Measurements from ENCODE around the gene HIGD2A. TPM values are rescaled to one million over a fixed set of nuclear protein-coding genes. Genes with fewer than 3 reads are reported as not detected.

HIGD2A gene
- total RNA-seq, 2 experiments from 2014 or later, result 97.6 to 97.7 TPM

DNA sequence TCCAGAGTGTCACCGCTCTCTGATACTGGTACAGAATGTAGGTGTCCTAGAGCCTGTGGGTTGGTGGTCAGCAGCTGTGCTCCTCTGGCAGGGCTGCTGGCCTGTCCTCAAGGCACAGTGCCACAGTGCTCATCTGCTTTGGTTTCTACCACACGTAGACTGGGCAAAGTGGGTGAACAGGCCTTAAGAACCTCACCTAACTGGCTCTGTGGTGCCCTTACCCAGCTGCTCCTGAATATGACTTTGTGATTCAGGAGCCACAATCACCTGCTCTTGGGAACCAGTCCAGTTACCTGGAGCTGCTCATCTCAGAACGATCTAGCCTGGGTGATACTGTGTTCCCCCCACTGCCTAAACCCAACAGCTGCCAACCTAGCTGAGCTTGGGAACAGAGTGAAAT, 6.6 kb upstream of the HIGD2A start:
- POLR2A ChIA-PET, result interaction anchor here (1.5 kb wide), 1 partner anchor 21 kb away, joined by 6 read pairs; no protein-coding TSS in a partner anchor
- DNase-seq, result no peak
- Mint-ChIP-seq H3K36me3 (peaks cover 22% of the 10 kb centered on the region), H3K9me3 (no peaks in the 10 kb centered on the region), H3K4me3 (no peak overlapping the region), H3K27ac (no peak overlapping the region), H3K4me1 (peaks cover 12% of the 10 kb centered on the region), H3K27me3 (no peaks in the 10 kb centered on the region)
- no peak for ATAC-seq (ENCODE audit: low read depth)

DNA sequence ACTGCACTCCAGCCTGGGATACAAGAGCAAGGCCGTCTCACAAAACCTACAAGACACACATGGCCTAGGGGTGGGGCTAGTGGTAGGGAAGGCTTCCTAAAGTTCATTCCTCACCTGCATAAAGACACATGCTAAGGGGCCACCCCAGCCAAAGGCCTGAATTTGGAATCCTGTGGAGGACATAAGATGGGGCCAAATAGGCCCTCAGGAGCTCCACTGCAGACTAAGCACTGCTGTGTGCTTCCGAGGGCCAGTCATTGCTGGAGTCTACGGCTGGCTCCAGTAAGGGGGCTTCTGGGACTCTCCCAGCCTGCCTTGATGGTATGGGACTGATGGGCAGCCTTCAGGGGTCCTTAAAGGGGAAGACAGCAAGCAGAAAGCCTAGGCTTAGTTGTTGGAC, 5.8 kb upstream of the HIGD2A start:
- no peak for DNase-seq
- no peaks in the 10 kb centered on the region for H3K9me3 Mint-ChIP-seq
- H3K27ac Mint-ChIP-seq, result no peak overlapping the region
- peaks cover 19% of the 10 kb centered on the region for H3K4me1 Mint-ChIP-seq
- no peaks in the 10 kb centered on the region for H3K27me3 Mint-ChIP-seq
- H3K36me3 Mint-ChIP-seq, result peaks cover 22% of the 10 kb centered on the region
- H3K4me3 Mint-ChIP-seq, result no peak overlapping the region
- no peak for ATAC-seq (ENCODE audit: low read depth)
- POLR2A ChIA-PET, result interaction anchor here (1.5 kb wide), 1 partner anchor 22 kb away, joined by 6 read pairs; no protein-coding TSS in a partner anchor

DNA sequence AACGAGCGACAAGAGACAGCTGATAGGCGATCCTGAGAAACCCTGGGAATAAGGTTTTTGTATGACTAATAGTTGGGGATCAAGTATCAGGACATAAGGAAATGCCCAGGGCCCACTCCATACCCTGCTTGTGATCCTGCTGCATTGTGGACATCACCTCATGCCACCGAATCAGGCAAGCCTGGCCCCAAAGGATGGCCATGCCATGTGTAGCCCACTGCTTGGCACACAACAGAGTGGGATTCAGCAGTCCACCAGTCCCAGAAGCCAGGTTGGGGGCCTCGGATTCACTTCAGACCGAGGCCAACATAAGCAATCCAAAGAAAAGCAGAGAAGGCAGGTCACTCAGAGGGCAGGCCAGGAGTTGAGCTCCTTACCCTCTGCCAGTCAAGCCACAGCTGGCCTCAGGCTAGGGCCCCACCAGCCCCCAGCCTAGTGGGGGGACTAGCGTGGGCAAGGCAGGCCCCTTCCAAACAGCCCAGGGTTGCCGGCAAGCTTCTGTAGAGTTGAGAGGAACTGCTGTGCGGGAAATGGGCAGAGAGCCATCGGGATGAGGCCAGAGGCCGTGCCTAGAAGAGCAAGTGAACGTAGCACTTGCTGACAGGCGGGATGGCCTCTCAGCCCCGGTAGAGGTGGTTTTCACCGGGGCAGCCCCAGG, 5.2 kb upstream of the HIGD2A start:
- Mint-ChIP-seq H3K36me3 (peaks cover 25% of the 10 kb centered on the region), H3K27me3 (no peaks in the 10 kb centered on the region), H3K9me3 (no peaks in the 10 kb centered on the region), H3K4me3 (no peak overlapping the region), H3K27ac (no peak overlapping the region), H3K4me1 (peaks cover 22% of the 10 kb centered on the region)
- ATAC-seq (ENCODE audit: low read depth) (no peak), DNase-seq (no peak)
- POLR2A ChIA-PET, result no interaction called here

DNA sequence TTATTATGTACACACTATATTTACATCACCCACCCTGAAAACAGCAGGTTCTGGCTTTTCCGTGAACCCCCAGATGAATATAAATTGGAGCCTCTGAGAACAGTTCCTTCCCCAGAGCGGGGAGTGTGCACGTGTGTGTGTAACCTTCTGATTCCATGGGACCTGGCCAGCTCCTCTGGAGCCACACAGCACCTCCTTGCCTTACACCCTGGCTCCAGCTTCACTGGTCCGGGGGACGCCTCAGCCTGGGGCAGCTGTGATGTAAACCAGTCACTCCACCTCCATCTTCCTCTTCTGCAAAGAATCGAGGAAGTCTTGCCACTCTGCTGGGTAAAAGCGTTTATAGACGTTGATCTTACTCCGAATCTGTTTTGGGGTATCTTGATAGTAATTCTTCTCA, 4.6 kb upstream of the HIGD2A start:
- Mint-ChIP-seq H3K4me3 (no peak overlapping the region), H3K36me3 (peaks cover 25% of the 10 kb centered on the region), H3K27ac (no peak overlapping the region), H3K4me1 (peaks cover 22% of the 10 kb centered on the region), H3K9me3 (no peaks in the 10 kb centered on the region), H3K27me3 (no peaks in the 10 kb centered on the region)
- POLR2A ChIA-PET, result no interaction called here
- ATAC-seq (ENCODE audit: low read depth), result no peak
- no peak for DNase-seq

DNA sequence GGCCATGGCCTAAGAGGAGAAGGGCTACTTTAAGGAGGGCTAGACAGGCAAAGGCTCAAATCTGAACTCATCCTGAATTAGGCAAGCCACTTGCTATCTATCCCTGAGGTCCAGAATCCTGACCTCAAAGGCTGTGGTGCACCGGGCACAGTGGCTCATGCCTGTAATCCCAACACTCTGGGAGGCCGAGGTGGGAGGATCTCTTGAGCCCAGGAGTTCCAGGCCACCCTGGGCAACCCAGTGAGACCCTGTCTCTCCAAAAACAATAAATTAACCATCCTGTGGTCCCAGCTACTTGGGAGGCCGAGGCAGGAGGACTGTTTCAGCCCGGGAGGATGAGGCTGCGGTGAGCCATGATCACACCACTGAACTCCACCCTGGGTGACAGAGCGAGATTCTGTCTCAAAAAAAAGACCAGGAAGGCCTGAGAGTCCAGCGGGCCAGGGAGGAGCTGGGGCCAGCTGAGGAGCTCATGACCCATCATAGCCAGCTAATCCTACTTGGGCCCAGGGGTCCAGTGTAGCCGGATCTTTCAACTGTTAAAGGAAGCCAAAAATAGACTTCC, 4.1 kb upstream of the HIGD2A start:
- Mint-ChIP-seq H3K4me1 (peaks cover 22% of the 10 kb centered on the region), H3K27me3 (no peaks in the 10 kb centered on the region), H3K4me3 (no peak overlapping the region), H3K27ac (no peak overlapping the region), H3K36me3 (peaks cover 25% of the 10 kb centered on the region), H3K9me3 (no peaks in the 10 kb centered on the region)
- DNase-seq (no peak), ATAC-seq (ENCODE audit: low read depth) (no peak)
- POLR2A ChIA-PET, result no interaction called here

DNA sequence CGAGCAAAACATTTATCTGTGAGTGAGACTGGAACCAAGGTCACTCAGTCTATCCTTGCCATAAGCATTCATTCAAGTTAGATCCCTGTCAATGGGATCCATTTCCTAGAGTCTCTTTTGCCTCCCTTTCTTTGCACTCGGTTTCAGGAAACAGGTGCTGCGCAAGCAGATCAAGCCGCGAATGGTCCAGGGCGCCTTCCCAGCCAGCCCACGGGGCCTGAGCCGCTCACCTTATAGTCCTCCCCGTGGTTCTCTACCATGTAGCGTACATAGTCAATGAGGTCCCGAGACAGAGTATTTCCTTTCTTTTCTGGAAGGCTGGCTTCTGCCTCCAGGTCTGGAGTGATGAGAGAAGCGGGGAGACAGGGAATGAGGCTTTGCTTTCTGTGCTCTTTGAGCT, 3.6 kb upstream of the HIGD2A start:
- Mint-ChIP-seq H3K27ac (no peak overlapping the region), H3K36me3 (peaks cover 21% of the 10 kb centered on the region), H3K9me3 (no peaks in the 10 kb centered on the region), H3K27me3 (no peaks in the 10 kb centered on the region), H3K4me1 (peaks cover 24% of the 10 kb centered on the region), H3K4me3 (no peak overlapping the region)
- POLR2A ChIA-PET, result no interaction called here
- DNase-seq (no peak), ATAC-seq (ENCODE audit: low read depth) (no peak)

DNA sequence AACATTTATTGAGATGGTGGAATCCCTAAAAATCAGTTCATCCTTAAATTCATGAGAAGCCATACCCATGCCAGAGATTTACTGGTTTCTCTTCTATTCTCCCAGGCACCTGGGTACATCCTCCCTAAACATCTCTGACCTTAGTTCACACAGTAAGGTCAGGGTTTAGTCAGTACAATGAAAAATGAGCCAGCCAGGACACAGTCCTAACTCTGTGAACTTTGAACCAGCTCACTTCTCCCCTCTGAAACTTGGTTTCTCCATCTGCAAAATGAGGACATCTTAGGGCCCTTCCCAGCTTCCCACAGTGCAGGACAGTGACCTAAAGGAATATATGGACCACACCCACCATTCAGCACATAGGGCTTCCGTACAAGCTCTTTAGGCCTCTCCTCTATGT, 2.1 kb upstream of the HIGD2A start:
- no peaks in the 10 kb centered on the region for H3K9me3 Mint-ChIP-seq
- DNase-seq, result no peak
- peak overlapping the region; percentile 100 for H3K4me3 Mint-ChIP-seq
- peaks cover 28% of the 10 kb centered on the region for H3K36me3 Mint-ChIP-seq
- no peaks in the 10 kb centered on the region for H3K27me3 Mint-ChIP-seq
- no peak overlapping the region for H3K27ac Mint-ChIP-seq
- POLR2A ChIA-PET, result interaction anchor here (0.7 to 1.4 kb wide), 2 partner anchors 25 to 260 kb away, joined by 3 to 5 read pairs; partner anchors contain the start of gene KIAA1191
- ATAC-seq (ENCODE audit: low read depth), result no peak
- peaks cover 27% of the 10 kb centered on the region for H3K4me1 Mint-ChIP-seq

DNA sequence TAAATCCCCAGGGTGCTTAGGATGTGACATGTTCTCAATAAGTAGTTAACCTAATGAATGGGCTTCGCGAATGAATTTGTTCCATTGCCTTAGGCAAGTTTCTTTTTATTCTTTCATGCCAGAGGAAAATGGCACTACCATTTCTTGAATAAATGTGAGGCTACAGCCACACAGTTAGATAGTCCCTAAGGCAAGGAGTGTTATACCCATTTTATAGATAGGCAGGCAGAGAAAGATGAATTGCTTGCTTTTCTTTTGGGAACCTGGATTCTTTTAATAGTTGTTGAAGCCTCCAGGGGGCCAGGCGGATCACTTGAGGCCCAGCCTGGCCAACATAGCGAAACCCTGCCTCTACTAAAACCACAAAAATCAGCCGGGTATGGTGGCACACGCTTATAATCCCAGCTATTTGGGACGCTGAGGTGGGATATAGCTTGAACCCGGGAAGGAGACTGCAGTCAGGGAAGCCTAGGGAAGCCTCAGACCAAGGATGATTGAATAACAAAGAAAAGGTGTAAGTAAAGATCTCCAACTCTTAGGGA, 1.1 kb upstream of the HIGD2A start:
- Mint-ChIP-seq H3K4me3 (peak overlapping the region; percentile 100), H3K9me3 (no peaks in the 10 kb centered on the region), H3K27ac (peak overlapping the region; percentile 99), H3K36me3 (peaks cover 20% of the 10 kb centered on the region), H3K27me3 (no peaks in the 10 kb centered on the region), H3K4me1 (peaks cover 27% of the 10 kb centered on the region)
- DNase-seq (no peak), ATAC-seq (ENCODE audit: low read depth) (no peak)
- POLR2A ChIA-PET, result interaction anchor here (1.4 to 2.1 kb wide), 3 partner anchors 26 to 60 kb away, joined by 5 to 36 read pairs (median 7); partner anchors contain the start of genes FAF2 and KIAA1191

DNA sequence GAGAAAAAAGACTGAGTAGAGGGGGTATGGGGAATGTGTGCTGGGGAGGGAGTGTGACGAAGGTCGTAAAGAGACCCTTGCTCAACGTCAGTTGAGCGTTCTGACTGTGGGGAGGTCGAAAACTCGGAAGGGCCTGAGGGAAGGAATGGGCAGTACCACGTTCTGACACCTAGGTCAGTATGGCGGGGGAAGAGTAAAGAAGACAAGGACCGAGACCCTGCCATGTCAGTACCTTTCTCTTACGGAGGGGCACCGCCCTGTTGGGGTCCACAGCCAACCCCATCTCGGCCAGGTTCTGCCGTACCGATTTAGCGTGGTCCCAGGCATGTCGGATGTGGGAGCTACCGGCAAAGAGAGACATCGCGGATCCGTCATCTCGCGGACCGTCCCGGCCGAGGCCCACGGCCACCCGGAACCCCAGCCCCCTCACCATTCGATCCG, 528 bp upstream of the HIGD2A start:
- Mint-ChIP-seq H3K27ac (peak overlapping the region; percentile 99), H3K9me3 (no peaks in the 10 kb centered on the region), H3K4me3 (peak overlapping the region; percentile 100), H3K36me3 (peaks cover 20% of the 10 kb centered on the region), H3K27me3 (no peaks in the 10 kb centered on the region), H3K4me1 (peaks cover 27% of the 10 kb centered on the region)
- no peak for DNase-seq
- POLR2A ChIA-PET, result interaction anchor here (0.7 to 2.1 kb wide), 6 partner anchors 27 to 259 kb away, joined by 3 to 36 read pairs (median 8); partner anchors contain the start of genes CLTB, FAF2, KIAA1191 and RNF44
- ATAC-seq (ENCODE audit: low read depth), result no peak

DNA sequence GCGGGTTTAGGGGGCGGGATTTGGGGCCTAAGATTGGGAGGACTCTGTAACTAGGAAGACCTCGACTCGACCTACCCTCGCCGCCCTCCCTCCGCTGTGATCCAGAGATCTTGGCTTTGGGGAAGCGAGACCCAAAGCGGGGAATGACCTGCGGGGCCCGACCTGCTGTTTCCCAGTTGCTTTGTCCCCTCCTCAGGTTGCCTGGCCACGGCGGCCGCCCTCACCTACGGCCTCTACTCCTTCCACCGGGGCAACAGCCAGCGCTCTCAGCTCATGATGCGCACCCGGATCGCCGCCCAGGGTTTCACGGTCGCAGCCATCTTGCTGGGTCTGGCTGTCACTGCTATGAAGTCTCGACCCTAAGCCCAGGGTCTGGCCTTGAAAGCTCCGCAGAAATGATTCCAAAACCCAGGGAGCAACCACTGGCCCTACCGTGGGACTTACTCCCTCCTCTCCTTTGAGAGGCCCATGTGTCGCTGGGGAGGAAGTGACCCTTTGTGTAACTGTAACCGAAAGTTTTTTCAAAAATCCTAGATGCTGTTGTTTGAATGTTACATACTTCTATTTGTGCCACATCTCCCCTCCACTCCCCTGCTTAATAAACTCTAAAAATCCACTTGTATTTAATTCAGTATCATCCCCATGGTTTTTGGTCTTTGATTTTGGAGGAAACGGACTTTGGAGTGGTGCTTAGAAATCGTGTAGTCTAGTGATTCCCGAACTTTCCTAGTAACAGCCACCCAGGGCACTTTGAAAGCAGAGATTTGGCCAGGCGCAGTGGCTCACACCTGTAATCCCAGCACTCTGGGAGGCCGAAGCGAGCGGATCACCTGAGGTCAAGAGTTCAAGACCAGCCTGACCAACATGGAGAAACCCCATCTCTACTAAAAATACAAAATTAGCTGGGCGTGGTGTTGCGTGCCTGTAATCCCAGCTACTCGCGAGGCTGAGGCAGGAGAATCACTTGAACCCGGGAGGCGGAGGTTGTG, 878 bp downstream of the HIGD2A start:
- POLR2A ChIA-PET, result interaction anchor here (0.6 to 2.1 kb wide), 9 partner anchors 20 to 168 kb away, joined by 3 to 36 read pairs (median 6); partner anchors contain the start of genes CLTB, FAF2, KIAA1191 and RNF44
- Mint-ChIP-seq H3K9me3 (no peaks in the 10 kb centered on the region), H3K27me3 (no peaks in the 10 kb centered on the region), H3K36me3 (peaks cover 17% of the 10 kb centered on the region), H3K27ac (peak overlapping the region; percentile 99), H3K4me1 (peaks cover 27% of the 10 kb centered on the region), H3K4me3 (peak overlapping the region; percentile 100)
- ATAC-seq (ENCODE audit: low read depth) (peak; percentile 54), DNase-seq (no peak)

DNA sequence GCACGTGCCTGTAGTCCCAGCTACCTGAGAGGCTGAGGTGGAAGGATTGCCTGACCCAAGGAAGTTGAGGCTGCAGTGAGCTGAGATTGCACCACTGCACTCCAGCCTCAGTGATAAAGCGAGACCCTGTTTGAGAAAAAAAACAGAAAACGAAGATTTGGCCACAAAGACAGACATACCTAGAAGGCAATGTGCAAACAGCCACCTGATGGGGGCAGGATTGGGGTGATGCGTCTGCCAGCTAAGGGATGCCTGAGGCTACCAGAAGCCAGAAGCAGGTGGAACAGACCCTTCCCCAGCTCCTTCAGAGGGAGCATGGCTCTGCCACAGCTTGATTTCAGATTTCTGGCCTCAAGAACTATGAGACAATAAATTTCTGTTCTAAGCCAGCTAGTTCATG, 2.9 kb downstream of the HIGD2A start:
- POLR2A ChIA-PET, result interaction anchor here (1.4 kb wide), 1 partner anchor 9 kb away, joined by 3 read pairs; no protein-coding TSS in a partner anchor
- H3K36me3 Mint-ChIP-seq, result peaks cover 11% of the 10 kb centered on the region
- no peak for ATAC-seq (ENCODE audit: low read depth)

DNA sequence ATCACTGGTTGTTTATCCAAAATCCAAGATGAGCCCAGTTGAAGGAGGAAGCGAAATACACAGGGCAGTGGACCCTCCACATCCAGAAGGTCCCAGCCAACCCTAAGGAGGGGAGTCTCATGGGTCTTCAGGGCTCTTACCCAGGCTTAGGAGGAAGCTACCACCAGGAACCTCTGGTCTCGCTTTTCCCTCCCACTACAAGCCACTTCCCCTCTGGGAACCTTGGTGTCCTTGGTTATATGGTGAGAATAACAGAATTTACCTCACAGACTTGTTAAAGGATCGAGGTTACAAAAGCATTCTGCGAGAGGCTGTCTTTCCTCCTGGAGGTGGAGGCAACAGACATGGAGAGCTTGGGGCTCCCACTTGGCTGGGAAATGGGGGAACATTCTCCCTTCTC, 3.4 kb downstream of the HIGD2A start:
- POLR2A ChIA-PET, result interaction anchor here (1.4 kb wide), 1 partner anchor 8 kb away, joined by 3 read pairs; no protein-coding TSS in a partner anchor
- no peaks in the 10 kb centered on the region for H3K9me3 Mint-ChIP-seq
- H3K4me1 Mint-ChIP-seq, result peaks cover 15% of the 10 kb centered on the region
- no peak for ATAC-seq (ENCODE audit: low read depth)
- no peak overlapping the region for H3K27ac Mint-ChIP-seq
- DNase-seq, result no peak
- no peak overlapping the region for H3K4me3 Mint-ChIP-seq
- peaks cover 11% of the 10 kb centered on the region for H3K36me3 Mint-ChIP-seq
- H3K27me3 Mint-ChIP-seq, result no peaks in the 10 kb centered on the region

More for the DNA sequence above, 2.9 kb downstream of the HIGD2A start:
- Mint-ChIP-seq H3K9me3 (no peaks in the 10 kb centered on the region), H3K4me1 (peaks cover 20% of the 10 kb centered on the region), H3K27ac (no peak overlapping the region), H3K4me3 (no peak overlapping the region), H3K27me3 (no peaks in the 10 kb centered on the region)
- DNase-seq, result no peak

DNA sequence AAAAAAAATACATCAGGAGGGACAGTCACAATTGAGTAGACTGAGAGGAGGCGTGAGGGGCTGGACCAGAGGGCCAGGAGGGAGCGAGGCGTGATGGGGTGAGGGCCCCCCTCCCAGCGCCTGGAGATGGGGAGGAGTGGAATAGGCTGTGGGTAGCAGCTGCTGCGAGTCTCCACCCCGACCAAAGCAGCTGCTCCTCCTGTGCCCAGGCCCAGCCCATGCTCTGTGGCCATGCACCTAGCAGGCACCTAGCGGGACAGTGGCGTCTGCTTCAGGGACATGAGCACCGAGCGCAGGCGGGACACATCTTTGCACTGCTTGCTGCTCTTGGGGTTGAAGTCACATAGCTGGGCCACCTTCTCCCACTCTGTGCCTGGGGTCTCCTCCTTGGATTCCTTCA, 4.0 kb downstream of the HIGD2A start:
- DNase-seq (no peak), ATAC-seq (ENCODE audit: low read depth) (no peak)
- POLR2A ChIA-PET, result interaction anchor here (1.4 kb wide), 1 partner anchor 8 kb away, joined by 3 read pairs; no protein-coding TSS in a partner anchor
- peaks cover 10% of the 10 kb centered on the region for H3K4me1 Mint-ChIP-seq
- no peak overlapping the region for H3K4me3 Mint-ChIP-seq
- H3K27me3 Mint-ChIP-seq, result no peaks in the 10 kb centered on the region
- no peaks in the 10 kb centered on the region for H3K9me3 Mint-ChIP-seq
- no peak overlapping the region for H3K27ac Mint-ChIP-seq
- peaks cover 11% of the 10 kb centered on the region for H3K36me3 Mint-ChIP-seq
